CD4-positive, CD25-positive, alpha-beta regulatory T cell (primary cell): ENCODE results near the gene CCDC150. TPM values are rescaled to one million over a fixed set of nuclear protein-coding genes. Genes with fewer than 3 reads are reported as not detected.
A peak's percentile ranks its signal among the peaks of the same experiment; 100 is the strongest.

Experiments used
- ATAC-seq, 2 donors: fragments of 150-1000 bp; cut with Tn5 transposase; one replicate each; pipeline ENCODE4 v1.10.0; 2021; ENCODE audit warnings: low read depth in 2 of 2, moderate number of reproducible peaks in 2 of 2, moderate library complexity in 1 of 2
- DNase-seq, 3 donors: peaks; one replicate each; pipeline versions ENCODE4 v3.0.0 to v3.0.0-alpha.2; 2012 to 2022; ENCODE audit warnings: mixed read lengths in 1 of 3
- H3K27ac ChIP-seq: one replicate; pipeline ENCODE4 v1.7.0; 2013; ENCODE audit warnings: mild to moderate bottlenecking, low read length; ENCODE audit not compliant: insufficient read depth, poor library complexity, severe bottlenecking
- H3K27me3 ChIP-seq: one replicate; pipeline ENCODE4 v1.7.0; 2013; ENCODE audit warnings: low read length; ENCODE audit not compliant: control insufficient read depth, insufficient read depth
- H3K36me3 ChIP-seq: one replicate; pipeline ENCODE4 v1.7.0; 2013; ENCODE audit warnings: mild to moderate bottlenecking, low read length, moderate library complexity; ENCODE audit not compliant: control insufficient read depth, insufficient read depth
- H3K4me1 ChIP-seq: 2 replicates; pipeline ENCODE4 v1.7.0; 2013; ENCODE audit warnings: mild to moderate bottlenecking, low read length; ENCODE audit not compliant: insufficient read depth, control insufficient read depth, poor library complexity, severe bottlenecking
- H3K4me3 ChIP-seq: one replicate; pipeline ENCODE4 v1.7.0; 2013; ENCODE audit warnings: low read depth, mild to moderate bottlenecking, low read length, moderate library complexity
- H3K9me3 ChIP-seq, 2 experiments: 1 replicate in 1 of 2; 2 replicates in 1 of 2; pipeline ENCODE4 v1.7.0; 2013; ENCODE audit warnings: low read length in 2 of 2, mild to moderate bottlenecking in 1 of 2, moderate library complexity in 1 of 2; ENCODE audit not compliant: control insufficient read depth in 2 of 2
- H3K27ac Mint-ChIP-seq, 3 donors: one replicate each; pipeline ENCODE4 v1.8.0; 2020 to 2022; ENCODE audit warnings: mild to moderate bottlenecking in 3 of 3, mixed read lengths in 3 of 3, moderate library complexity in 2 of 3
- H3K27me3 Mint-ChIP-seq: one replicate; pipeline ENCODE4 v1.8.0; 2022; ENCODE audit warnings: mild to moderate bottlenecking, mixed read lengths
- H3K36me3 Mint-ChIP-seq: one replicate; pipeline ENCODE4 v1.8.0; 2020; ENCODE audit warnings: mixed read lengths
- H3K4me1 Mint-ChIP-seq, 4 donors: one replicate each; pipeline ENCODE4 v1.8.0; 2020 to 2022; ENCODE audit warnings: mixed read lengths in 4 of 4, mild to moderate bottlenecking in 1 of 4
- H3K4me3 Mint-ChIP-seq, 4 donors: one replicate each; pipeline ENCODE4 v1.8.0; 2020 to 2022; ENCODE audit warnings: mild to moderate bottlenecking in 4 of 4, mixed read lengths in 4 of 4, moderate library complexity in 3 of 4
- H3K9me3 Mint-ChIP-seq, 7 donors: one replicate each; pipeline ENCODE4 v1.8.0; 2020 to 2022; ENCODE audit warnings: mixed read lengths in 7 of 7, mild to moderate bottlenecking in 3 of 7, moderate library complexity in 2 of 7
- polyA plus RNA-seq, 4 donors: library from polyadenylated mRNA; unstranded; fragments of 300-500 nt; fragmentation: Illumina TruSeq; gene quantifications; one replicate each; pipeline ENCODE4 v1.2.3, GENCODE V29; 2021
- total RNA-seq: library from RNA; stranded (reverse); gene quantifications from one replicate; pipeline ENCODE4 v1.2.3, GENCODE V29; 2022

Gene CCDC150
- total and polyA plus RNA-seq, 5 donors from 2014 or later: 0.21 to 0.74 TPM; not detected in 3

DNA sequence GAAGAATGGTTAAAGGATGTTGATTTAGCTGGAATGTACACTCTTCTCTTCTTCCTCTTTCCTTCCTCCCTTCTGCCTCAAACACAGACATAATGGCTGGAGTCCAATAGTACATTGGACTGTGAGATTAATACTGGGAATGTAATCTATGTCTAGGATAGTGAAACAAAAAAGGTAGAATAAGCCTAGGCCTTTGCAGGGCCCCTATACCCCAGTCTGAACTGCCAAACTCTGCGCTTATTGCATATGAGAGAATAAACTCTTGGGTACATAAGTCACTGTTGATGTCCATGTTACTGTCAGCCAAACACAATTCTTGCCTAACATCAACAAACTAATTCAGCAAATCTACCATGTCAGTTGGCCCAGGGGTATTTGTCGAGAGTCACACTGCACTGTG lies 29.7 kb upstream of the CCDC150 start:
- Histone ChIP-seq H3K27ac (no peak overlapping the region), H3K36me3 (no peaks in the 10 kb centered on the region), H3K9me3 (no peaks in the 10 kb centered on the region), H3K4me1 (no peaks in the 10 kb centered on the region), H3K4me3 (no peak overlapping the region), H3K27me3 (peaks cover 3% of the 10 kb centered on the region)
- Mint-ChIP-seq H3K9me3 (peaks cover 0 to 1% (median 0%) of the 10 kb centered on the region in 7 donors), H3K36me3 (no peaks in the 10 kb centered on the region), H3K4me3 (no peak overlapping the region), H3K27me3 (peaks cover 18% of the 10 kb centered on the region), H3K27ac (no peak overlapping the region), H3K4me1 (no peaks in the 10 kb centered on the region)
- DNase-seq (no peak), ATAC-seq (no peak)

GRCh38 chr2:196610796-196611195 lies 28.7 kb upstream of the CCDC150 start:
- no peak overlapping the region for H3K27ac Mint-ChIP-seq
- DNase-seq (no peak), ATAC-seq (no peak)
- no peaks in the 10 kb centered on the region for H3K36me3 Mint-ChIP-seq
- Histone ChIP-seq H3K4me3 (no peak overlapping the region), H3K36me3 (no peaks in the 10 kb centered on the region), H3K4me1 (no peaks in the 10 kb centered on the region), H3K27me3 (peaks cover 4% of the 10 kb centered on the region), H3K9me3 (no peaks in the 10 kb centered on the region), H3K27ac (no peak overlapping the region)
- peaks cover 8% of the 10 kb centered on the region for H3K27me3 Mint-ChIP-seq
- no peaks in the 10 kb centered on the region for H3K4me1 Mint-ChIP-seq
- H3K9me3 Mint-ChIP-seq: peaks cover 0 to 1% (median 0%) of the 10 kb centered on the region in 7 donors
- H3K4me3 Mint-ChIP-seq: no peak overlapping the region

DNA sequence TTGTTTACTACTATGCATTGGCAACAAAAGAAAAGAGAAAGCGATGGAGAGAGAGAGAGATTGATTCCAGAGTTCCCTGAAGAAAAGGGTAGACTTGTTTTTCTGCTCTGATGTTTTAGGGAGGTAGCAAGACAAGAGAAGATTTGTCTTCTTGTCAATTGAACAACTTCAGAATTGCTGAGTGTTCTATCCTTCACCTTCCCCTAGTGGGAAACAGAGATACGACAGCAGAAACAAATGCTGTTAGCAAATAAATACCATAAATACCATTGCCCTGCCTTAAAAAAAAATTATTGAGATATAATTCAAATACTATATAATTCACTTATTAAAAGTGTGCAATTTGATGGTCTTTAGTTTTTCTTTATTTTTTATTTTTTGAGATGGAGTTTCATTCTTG lies 26.2 kb upstream of the CCDC150 start:
- Histone ChIP-seq H3K4me1 (no peaks in the 10 kb centered on the region), H3K27me3 (peaks cover 3% of the 10 kb centered on the region), H3K4me3 (no peak overlapping the region), H3K9me3 (no peaks in the 10 kb centered on the region), H3K36me3 (no peaks in the 10 kb centered on the region), H3K27ac (no peak overlapping the region)
- Mint-ChIP-seq H3K9me3 (peaks cover 0 to 1% (median 0%) of the 10 kb centered on the region in 7 donors), H3K4me1 (no peaks in the 10 kb centered on the region), H3K27me3 (peaks cover 7% of the 10 kb centered on the region), H3K4me3 (no peak overlapping the region), H3K36me3 (no peaks in the 10 kb centered on the region), H3K27ac (no peak overlapping the region)
- DNase-seq: no peak
- no peak for ATAC-seq

GRCh38 chr2:196617430-196617829 lies 22.1 kb upstream of the CCDC150 start:
- no peaks in the 10 kb centered on the region for H3K4me1 Mint-ChIP-seq
- DNase-seq: peak in 1 of 3 donors; percentile 12
- H3K36me3 ChIP-seq: no peaks in the 10 kb centered on the region
- H3K4me1 ChIP-seq: no peaks in the 10 kb centered on the region
- H3K9me3 ChIP-seq: no peaks in the 10 kb centered on the region
- peaks cover 16% of the 10 kb centered on the region for H3K27me3 Mint-ChIP-seq
- no peak overlapping the region for H3K27ac Mint-ChIP-seq
- H3K27ac ChIP-seq: no peak overlapping the region
- H3K4me3 Mint-ChIP-seq: no peak overlapping the region
- peaks cover 9% of the 10 kb centered on the region for H3K27me3 ChIP-seq
- no peak for ATAC-seq
- no peaks in the 10 kb centered on the region for H3K36me3 Mint-ChIP-seq
- H3K9me3 Mint-ChIP-seq: peaks cover 0 to 6% (median 2%) of the 10 kb centered on the region in 7 donors
- H3K4me3 ChIP-seq: no peak overlapping the region

DNA sequence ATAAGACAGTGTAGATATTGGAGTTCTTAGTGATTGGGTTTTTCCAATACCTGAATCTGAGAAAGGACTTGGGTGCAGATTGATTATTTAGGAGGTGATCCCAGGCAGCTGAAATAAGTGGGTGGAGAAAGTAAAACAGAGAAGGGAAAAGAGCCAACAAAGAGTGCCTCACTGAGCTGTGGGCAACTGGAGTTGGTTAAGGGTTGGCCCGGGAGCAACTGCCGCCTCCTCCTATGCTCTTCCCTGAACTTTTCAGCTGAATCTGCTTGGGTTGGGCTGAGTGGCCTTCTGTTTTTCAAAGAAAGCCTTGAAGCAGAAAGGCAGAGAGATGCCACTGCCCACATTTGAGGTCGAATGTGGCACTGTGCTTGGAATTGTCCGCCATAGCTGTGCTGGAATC lies 20.9 kb upstream of the CCDC150 start:
- Histone ChIP-seq H3K4me3 (no peak overlapping the region), H3K4me1 (no peaks in the 10 kb centered on the region), H3K27ac (no peak overlapping the region), H3K9me3 (peaks cover 0 to 2% of the 10 kb centered on the region in 2 experiments), H3K36me3 (no peaks in the 10 kb centered on the region), H3K27me3 (peaks cover 9% of the 10 kb centered on the region)
- peaks cover 27% of the 10 kb centered on the region for H3K27me3 Mint-ChIP-seq
- H3K4me1 Mint-ChIP-seq: no peaks in the 10 kb centered on the region
- H3K36me3 Mint-ChIP-seq: no peaks in the 10 kb centered on the region
- DNase-seq: no peak
- ATAC-seq: no peak
- peaks cover 0 to 9% (median 3%) of the 10 kb centered on the region in 7 donors for H3K9me3 Mint-ChIP-seq
- H3K27ac Mint-ChIP-seq: no peak overlapping the region
- H3K4me3 Mint-ChIP-seq: no peak overlapping the region

- peaks cover 1 to 18% (median 7%) of the 10 kb centered on the region in 7 donors for H3K9me3 Mint-ChIP-seq
- H3K27me3 Mint-ChIP-seq: peaks cover 41% of the 10 kb centered on the region
- ATAC-seq (no peak), DNase-seq (no peak)
- no peak overlapping the region for H3K4me3 Mint-ChIP-seq
- H3K27ac Mint-ChIP-seq: no peak overlapping the region
- no peaks in the 10 kb centered on the region for H3K36me3 Mint-ChIP-seq
- no peaks in the 10 kb centered on the region for H3K4me1 Mint-ChIP-seq
- H3K36me3 ChIP-seq: no peaks in the 10 kb centered on the region
- no peak overlapping the region for H3K27ac ChIP-seq
- H3K4me1 ChIP-seq: no peaks in the 10 kb centered on the region
- H3K27me3 ChIP-seq: peaks cover 14% of the 10 kb centered on the region
- peaks cover 4 to 9% of the 10 kb centered on the region in 2 experiments for H3K9me3 ChIP-seq
- no peak overlapping the region for H3K4me3 ChIP-seq
Measured at GRCh38 chr2:196630531-196630930, 9.0 kb upstream of the CCDC150 start.

- Mint-ChIP-seq H3K9me3 (peaks cover 0 to 11% (median 6%) of the 10 kb centered on the region in 7 donors), H3K4me3 (no peak overlapping the region), H3K4me1 (peaks cover 0 to 17% (median 6%) of the 10 kb centered on the region in 4 donors), H3K27ac (no peak overlapping the region), H3K36me3 (no peaks in the 10 kb centered on the region), H3K27me3 (peaks cover 40% of the 10 kb centered on the region)
- Histone ChIP-seq H3K9me3 (peaks cover 4 to 5% of the 10 kb centered on the region in 2 experiments), H3K4me3 (no peak overlapping the region), H3K27me3 (peaks cover 4% of the 10 kb centered on the region), H3K27ac (no peak overlapping the region), H3K4me1 (peaks cover 6% of the 10 kb centered on the region), H3K36me3 (no peaks in the 10 kb centered on the region)
- DNase-seq (no peak), ATAC-seq (no peak)
Measured at GRCh38 chr2:196635156-196635555, 4.4 kb upstream of the CCDC150 start.

DNA sequence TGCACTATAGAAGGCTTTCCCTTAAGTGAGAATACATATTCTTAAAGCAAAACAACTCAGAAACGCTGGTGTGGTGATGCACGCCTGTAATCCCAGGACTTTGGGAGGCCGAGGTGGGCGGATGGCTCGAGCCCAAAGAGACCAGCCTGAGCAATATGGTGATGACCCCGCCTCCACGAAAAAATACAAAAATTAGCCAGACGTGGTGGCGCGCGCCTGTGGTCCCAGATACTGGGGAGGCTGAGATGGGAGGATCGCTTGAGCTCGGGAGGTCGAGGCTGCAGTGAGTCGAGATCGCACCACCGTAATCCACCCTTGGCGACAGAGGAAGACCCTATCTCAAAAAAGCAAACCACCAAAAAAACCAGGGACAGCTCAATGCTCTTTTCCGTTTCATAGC lies 750 bp upstream of the CCDC150 start:
- H3K4me3 Mint-ChIP-seq: peak overlapping the region; percentile 88 to 96 (median 90)
- Histone ChIP-seq H3K9me3 (no peaks in the 10 kb centered on the region), H3K4me1 (peaks cover 6% of the 10 kb centered on the region), H3K36me3 (no peaks in the 10 kb centered on the region), H3K27me3 (no peaks in the 10 kb centered on the region), H3K27ac (no peak overlapping the region), H3K4me3 (peak overlapping the region; percentile 75)
- no peak for DNase-seq
- H3K27me3 Mint-ChIP-seq: peaks cover 19% of the 10 kb centered on the region
- H3K4me1 Mint-ChIP-seq: peaks cover 0 to 28% (median 10%) of the 10 kb centered on the region in 4 donors
- no peaks in the 10 kb centered on the region for H3K36me3 Mint-ChIP-seq
- peak overlapping the region in 1 of 3 donors; percentile 31 for H3K27ac Mint-ChIP-seq
- H3K9me3 Mint-ChIP-seq: peaks cover 0 to 3% (median 0%) of the 10 kb centered on the region in 7 donors
- ATAC-seq: no peak
